Heart left ventricle (tissue), 13 donors: Measurements from ENCODE around the gene EFNA5.

Experiments
- POLR2A ChIP-seq, 2 donors: fragments of 450-650 bp; IDR thresholded peaks; one replicate each; pipeline ENCODE4 v1.6.1; 2017; ENCODE audit warnings: antibody characterized with exemption in 2 of 2, mild to moderate bottlenecking in 2 of 2, moderate library complexity in 2 of 2
- TF ChIP-seq, protein P1 (sequence below), 12 donors: fragments of 200-600 bp; sonication (generic) in 4 of 12; IDR thresholded peaks; one replicate each; pipeline versions ENCODE4 v1.5.0 to v1.8.0; 2018 to 2022; ENCODE audit warnings: antibody characterized with exemption in 12 of 12, mild to moderate bottlenecking in 5 of 12
- donor health status: ischemic (EF 13 %, LVEDD 7.1; RV severe dilation, severe dysfunction).
- donor health status: DM: no; HTN: yes; CAD: no.
- donor health status: DM: no; HTN: no; CAD: no.
- donor health status: ischemic (EF 25% LVEDD 6.9; RV normal size, moderate dysfunction).
- donor health status: ischemic (EF 25% LVEDD 5.7; RV mildly dilated, moderate dysfunction).
- donor health status: ischemic (EF 35%, LVEDD 5.7; RV mildly dilated, moderate dysfunction).
- donor health status: nonischemic (EF 11% LVEDD 7.7; RV severe dilation, severe dysfunction).
- donor health status: DM: yes; HTN: yes; CAD: no.
- donor health status: PGD.
- donor health status: ischemic (EF 29% LVEDD 5.4; RV normal size, mild dysfunction).
- donor health status: nonischemic (EF 23%, LVEDD 6.1; RV moderate dilation, normal function).

- no peak for TF ChIP-seq POLR2A (IDR thresholded peaks at IDR 0.05)
- TF ChIP-seq, protein P1, sequence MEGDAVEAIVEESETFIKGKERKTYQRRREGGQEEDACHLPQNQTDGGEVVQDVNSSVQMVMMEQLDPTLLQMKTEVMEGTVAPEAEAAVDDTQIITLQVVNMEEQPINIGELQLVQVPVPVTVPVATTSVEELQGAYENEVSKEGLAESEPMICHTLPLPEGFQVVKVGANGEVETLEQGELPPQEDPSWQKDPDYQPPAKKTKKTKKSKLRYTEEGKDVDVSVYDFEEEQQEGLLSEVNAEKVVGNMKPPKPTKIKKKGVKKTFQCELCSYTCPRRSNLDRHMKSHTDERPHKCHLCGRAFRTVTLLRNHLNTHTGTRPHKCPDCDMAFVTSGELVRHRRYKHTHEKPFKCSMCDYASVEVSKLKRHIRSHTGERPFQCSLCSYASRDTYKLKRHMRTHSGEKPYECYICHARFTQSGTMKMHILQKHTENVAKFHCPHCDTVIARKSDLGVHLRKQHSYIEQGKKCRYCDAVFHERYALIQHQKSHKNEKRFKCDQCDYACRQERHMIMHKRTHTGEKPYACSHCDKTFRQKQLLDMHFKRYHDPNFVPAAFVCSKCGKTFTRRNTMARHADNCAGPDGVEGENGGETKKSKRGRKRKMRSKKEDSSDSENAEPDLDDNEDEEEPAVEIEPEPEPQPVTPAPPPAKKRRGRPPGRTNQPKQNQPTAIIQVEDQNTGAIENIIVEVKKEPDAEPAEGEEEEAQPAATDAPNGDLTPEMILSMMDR (IDR thresholded peaks at IDR 0.05): no peak
Measured at GRCh38 chr5:107457881-107458280, 212.9 kb downstream of the EFNA5 start.
